CD14-positive monocyte (primary cell): Measurements from ENCODE around the gene ABHD11. TPM values are rescaled to one million over a fixed set of nuclear protein-coding genes. Genes with fewer than 3 reads are reported as not detected.
A peak's percentile ranks its signal among the peaks of the same experiment; 100 is the strongest.

Source experiments
- DNase-seq, 3 donors: peaks; one replicate each; pipeline ENCODE4 v3.0.0-alpha.2; 2011 to 2022
- H2AFZ ChIP-seq: 2 replicates; pipeline ENCODE4 v1.6.0; 2012; ENCODE audit warnings: mild to moderate bottlenecking, low read depth, low read length, inconsistent platforms; ENCODE audit not compliant: insufficient read depth, poor library complexity, severe bottlenecking
- H3K27ac ChIP-seq, 2 donors: 1 replicate in 1 of 2; 2 replicates in 1 of 2; pipeline ENCODE4 v1.5.1; 2012 to 2013; ENCODE audit warnings: low read length in 2 of 2, control low read depth in 1 of 2, inconsistent platforms in 1 of 2, low read depth in 1 of 2, mild to moderate bottlenecking in 1 of 2
- H3K27me3 ChIP-seq, 2 donors: one replicate each; pipeline versions ENCODE4 v1.6.0 to v1.6.1; 2011 to 2013; ENCODE audit warnings: low read length in 2 of 2; ENCODE audit not compliant: control insufficient read depth in 2 of 2, insufficient read depth in 2 of 2
- H3K36me3 ChIP-seq, 2 donors: replicated peaks in 1 of 2; 1 replicate in 1 of 2; 2 replicates in 1 of 2; pipeline versions ENCODE4 v1.5.1 to v1.6.1; 2012 to 2013; ENCODE audit warnings: low read length in 2 of 2, control low read depth in 1 of 2, inconsistent platforms in 1 of 2, mild to moderate bottlenecking in 1 of 2; ENCODE audit not compliant: insufficient read depth in 2 of 2, control insufficient read depth in 1 of 2
- H3K4me1 ChIP-seq, 2 donors: 1 replicate in 1 of 2; 2 replicates in 1 of 2; pipeline versions ENCODE4 v1.5.1 to v1.6.1; 2012 to 2013; ENCODE audit warnings: low read length in 2 of 2, control low read depth in 1 of 2, inconsistent platforms in 1 of 2, mild to moderate bottlenecking in 1 of 2, moderate library complexity in 1 of 2; ENCODE audit not compliant: insufficient read depth in 2 of 2, control insufficient read depth in 1 of 2
- H3K4me2 ChIP-seq: replicated peaks from 2 replicates; pipeline ENCODE3; 2012; ENCODE audit warnings: low read length, moderate library complexity, mild to moderate bottlenecking; ENCODE audit not compliant: poor library complexity, severe bottlenecking; ENCODE audit errors: extremely low read depth
- H3K4me3 ChIP-seq, 3 experiments: fragments of 200-600 bp in 1 of 3; sonication (generic) in 1 of 3; replicated peaks in 1 of 3; 1 replicate in 2 of 3; 2 replicates in 1 of 3; pipeline ENCODE4 v1.5.1; 2011 to 2013; ENCODE audit warnings: low read length in 3 of 3, mild to moderate bottlenecking in 3 of 3, control low read depth in 2 of 3, low read depth in 2 of 3, inconsistent platforms in 1 of 3, moderate library complexity in 1 of 3
- H3K79me2 ChIP-seq: 2 replicates; pipeline ENCODE4 v1.6.0; 2012; ENCODE audit warnings: mild to moderate bottlenecking, control low read depth, inconsistent platforms, low read length, moderate library complexity; ENCODE audit not compliant: insufficient read depth
- H3K9ac ChIP-seq: 2 replicates; pipeline ENCODE4 v1.6.0; 2017; ENCODE audit warnings: low read length, mild to moderate bottlenecking; ENCODE audit not compliant: insufficient read depth, poor library complexity, severe bottlenecking
- H3K9me3 ChIP-seq, 2 donors: replicated peaks in 1 of 2; 1 replicate in 1 of 2; 2 replicates in 1 of 2; pipeline versions ENCODE4 v1.5.1 to v1.6.1; 2012 to 2013; ENCODE audit warnings: low read length in 2 of 2, control low read depth in 1 of 2; ENCODE audit not compliant: control insufficient read depth in 1 of 2, insufficient read depth in 1 of 2
- H4K20me1 ChIP-seq: 2 replicates; pipeline ENCODE4 v1.6.0; 2012; ENCODE audit warnings: mild to moderate bottlenecking, low read length, control low read depth, moderate library complexity; ENCODE audit not compliant: insufficient read depth
- H3K27ac Mint-ChIP-seq, 7 donors: one replicate each; pipeline ENCODE4 v1.8.0; 2020; ENCODE audit warnings: mild to moderate bottlenecking in 7 of 7, mixed read lengths in 7 of 7, moderate library complexity in 6 of 7, inconsistent platforms in 2 of 7
- H3K27me3 Mint-ChIP-seq, 3 donors: one replicate each; pipeline ENCODE4 v1.8.0; 2021 to 2022; ENCODE audit warnings: low read depth in 3 of 3, mild to moderate bottlenecking in 3 of 3, mixed read lengths in 3 of 3, moderate library complexity in 3 of 3, inconsistent platforms in 1 of 3
- H3K36me3 Mint-ChIP-seq, 2 donors: one replicate each; pipeline ENCODE4 v1.8.0; 2020; ENCODE audit warnings: mixed read lengths in 2 of 2, inconsistent platforms in 1 of 2, mild to moderate bottlenecking in 1 of 2
- H3K4me1 Mint-ChIP-seq: one replicate; pipeline ENCODE4 v1.8.0; 2020; ENCODE audit warnings: mild to moderate bottlenecking, mixed read lengths
- H3K4me3 Mint-ChIP-seq, 2 donors: one replicate each; pipeline ENCODE4 v1.8.0; 2020; ENCODE audit warnings: mild to moderate bottlenecking in 2 of 2, mixed read lengths in 2 of 2, moderate library complexity in 1 of 2
- H3K9me3 Mint-ChIP-seq, 7 donors: one replicate each; pipeline ENCODE4 v1.8.0; 2020 to 2022; ENCODE audit warnings: mixed read lengths in 7 of 7, mild to moderate bottlenecking in 6 of 7, moderate library complexity in 6 of 7, inconsistent platforms in 2 of 7
- CTCF ChIP-seq: fragments of 200-600 bp; IDR thresholded peaks from one replicate; pipeline ENCODE4 v1.8.0; 2022; ENCODE audit warnings: antibody characterized with exemption, mild to moderate bottlenecking
- WGBS: methylation state at CpG from one replicate; pipeline ENCODE4 v1.1.5; 2013; ENCODE audit warnings: missing lambda C conversion rate; ENCODE audit not compliant: insufficient coverage; 5-methylcytosine and 5-hydroxymethylcytosine counted together
- intact Hi-C, 2 donors: fragments of 100-400 bp; cut with micrococcal nuclease; formaldehyde crosslinking; loops; one replicate each; pipeline versions ENCODE4 v1.15.0 to v1.15.1; 2023
- polyA plus RNA-seq, 3 donors: library from polyadenylated mRNA; depleted of rRNA in 1 of 3; unstranded in 2 of 3; stranded (reverse) in 1 of 3; fragments of 300-500 nt in 2 of 3; fragments of >200 nt in 1 of 3; fragmentation: Illumina TruSeq in 2 of 3; gene quantifications; 1 replicate in 2 of 3; 2 replicates in 1 of 3; pipeline ENCODE4 v1.2.3, GENCODE V29; 2012 to 2021

Gene ABHD11
- polyA plus RNA-seq, 3 donors, result 20.3 to 23.5 (median 22.1) TPM

GRCh38 chr7:73727952-73728351 is 10.7 kb downstream of the ABHD11 start:
- Mint-ChIP-seq H3K36me3 (no peaks in the 10 kb centered on the region), H3K27ac (peak overlapping the region in 1 of 7 donors; percentile 15), H3K27me3 (peaks cover 45 to 64% (median 50%) of the 10 kb centered on the region in 3 donors), H3K4me3 (peak overlapping the region in 1 of 2 donors; percentile 66), H3K4me1 (peaks cover 14% of the 10 kb centered on the region), H3K9me3 (peaks cover 0 to 9% (median 1%) of the 10 kb centered on the region in 7 donors)
- H3K9me3 ChIP-seq, result no peaks in the 10 kb centered on the region
- H3K36me3 ChIP-seq, result no peaks in the 10 kb centered on the region
- no peak for DNase-seq
- no peaks in the 10 kb centered on the region for H4K20me1 ChIP-seq
- no peak overlapping the region for H2AFZ ChIP-seq
- peaks cover 11 to 53% of the 10 kb centered on the region in 2 donors for H3K27me3 ChIP-seq
- peaks cover 4 to 10% of the 10 kb centered on the region in 2 donors for H3K4me1 ChIP-seq
- H3K4me2 ChIP-seq, result no peak overlapping the region
- no peak overlapping the region for H3K4me3 ChIP-seq
- H3K27ac ChIP-seq, result no peak overlapping the region
- no peaks in the 10 kb centered on the region for H3K79me2 ChIP-seq
- TF ChIP-seq CTCF, result no peak
- H3K9ac ChIP-seq, result no peak overlapping the region
- intact Hi-C loops, result loop anchor here (5.0 kb wide), 3 partner anchors 41 to 121 kb away; no protein-coding TSS in a partner anchor
- WGBS, result 45% methylated on average over 2 of the region's 3 CpGs

- H3K9me3 ChIP-seq, result no peaks in the 10 kb centered on the region
- H3K36me3 Mint-ChIP-seq, result no peaks in the 10 kb centered on the region
- TF ChIP-seq CTCF, result peak; percentile 3
- H3K4me2 ChIP-seq, result no peak overlapping the region
- H3K4me3 Mint-ChIP-seq, result no peak overlapping the region
- no peak overlapping the region for H3K27ac ChIP-seq
- DNase-seq, result no peak
- H3K9me3 Mint-ChIP-seq, result peaks cover 0 to 6% (median 1%) of the 10 kb centered on the region in 7 donors
- H3K27me3 ChIP-seq, result peaks cover 13 to 65% of the 10 kb centered on the region in 2 donors
- no peak overlapping the region for H3K4me3 ChIP-seq
- H3K4me1 ChIP-seq, result no peaks in the 10 kb centered on the region
- no peak overlapping the region for H3K9ac ChIP-seq
- no peaks in the 10 kb centered on the region for H4K20me1 ChIP-seq
- WGBS, result 82% methylated on average over 1 of the region's 1 CpG
- H3K79me2 ChIP-seq, result no peaks in the 10 kb centered on the region
- H3K4me1 Mint-ChIP-seq, result peaks cover 7% of the 10 kb centered on the region
- intact Hi-C loops, result loop anchor here (5.0 kb wide), 3 partner anchors 39 to 119 kb away; no protein-coding TSS in a partner anchor
- no peak overlapping the region for H2AFZ ChIP-seq
- no peaks in the 10 kb centered on the region for H3K36me3 ChIP-seq
- no peak overlapping the region for H3K27ac Mint-ChIP-seq
- H3K27me3 Mint-ChIP-seq, result peaks cover 53 to 66% (median 58%) of the 10 kb centered on the region in 3 donors
Measured at GRCh38 chr7:73726083-73726466, 12.5 kb downstream of the ABHD11 start.
